ENCODE results near the gene BSCL2.

DNA sequence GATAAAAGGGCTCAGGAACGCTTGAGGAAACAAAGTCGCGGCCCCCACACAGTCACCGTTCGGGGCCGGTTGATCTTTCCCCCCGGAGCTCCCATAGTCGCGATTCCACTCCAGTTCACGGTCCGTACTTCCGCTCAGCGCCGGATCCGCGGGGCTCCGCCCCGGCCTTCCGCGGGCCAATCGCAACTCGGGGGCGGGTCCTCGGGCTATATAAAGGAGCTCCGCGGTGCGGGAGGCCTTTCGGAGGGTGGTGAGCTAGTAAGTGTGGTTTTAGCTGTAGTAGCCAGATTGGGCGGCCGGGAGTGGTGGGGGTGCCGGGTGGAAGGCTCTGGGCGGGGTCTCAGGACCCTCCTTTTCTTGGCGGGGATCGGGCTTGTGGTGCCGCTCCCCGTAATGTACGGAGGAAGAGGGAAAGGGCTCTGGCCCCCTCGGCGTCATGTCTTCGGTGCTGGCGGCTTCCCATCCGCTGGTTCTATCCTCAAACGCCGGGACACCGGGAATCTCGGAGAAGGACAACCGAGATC, 42.1 kb downstream of the BSCL2 start, which contains the start of the genes C11orf98 and CSKMT:
- TF ChIP-seq, protein P1, sequence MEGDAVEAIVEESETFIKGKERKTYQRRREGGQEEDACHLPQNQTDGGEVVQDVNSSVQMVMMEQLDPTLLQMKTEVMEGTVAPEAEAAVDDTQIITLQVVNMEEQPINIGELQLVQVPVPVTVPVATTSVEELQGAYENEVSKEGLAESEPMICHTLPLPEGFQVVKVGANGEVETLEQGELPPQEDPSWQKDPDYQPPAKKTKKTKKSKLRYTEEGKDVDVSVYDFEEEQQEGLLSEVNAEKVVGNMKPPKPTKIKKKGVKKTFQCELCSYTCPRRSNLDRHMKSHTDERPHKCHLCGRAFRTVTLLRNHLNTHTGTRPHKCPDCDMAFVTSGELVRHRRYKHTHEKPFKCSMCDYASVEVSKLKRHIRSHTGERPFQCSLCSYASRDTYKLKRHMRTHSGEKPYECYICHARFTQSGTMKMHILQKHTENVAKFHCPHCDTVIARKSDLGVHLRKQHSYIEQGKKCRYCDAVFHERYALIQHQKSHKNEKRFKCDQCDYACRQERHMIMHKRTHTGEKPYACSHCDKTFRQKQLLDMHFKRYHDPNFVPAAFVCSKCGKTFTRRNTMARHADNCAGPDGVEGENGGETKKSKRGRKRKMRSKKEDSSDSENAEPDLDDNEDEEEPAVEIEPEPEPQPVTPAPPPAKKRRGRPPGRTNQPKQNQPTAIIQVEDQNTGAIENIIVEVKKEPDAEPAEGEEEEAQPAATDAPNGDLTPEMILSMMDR (IDR thresholded peaks at IDR 0.05), result no peak
- TF ChIP-seq POLR2A (IDR thresholded peaks at IDR 0.05), result peak in 1 of 2 donors; percentile 95
